OCI-LY1 (cell line): ENCODE results near the gene POLR2L.

Source experiments
- H2AFZ ChIP-seq: fragments of 200-600 bp; sonication (generic), shearing (Covaris generic); 2 replicates; pipeline ENCODE4 v1.6.0; 2014; ENCODE audit warnings: antibody characterized with exemption, mild to moderate bottlenecking, low read length
- H3F3A ChIP-seq: fragments of 200-600 bp; sonication (generic), shearing (Covaris generic); 2 replicates; pipeline ENCODE4 v1.6.0; 2014; ENCODE audit warnings: mild to moderate bottlenecking, antibody characterized with exemption, low read length, moderate library complexity; ENCODE audit not compliant: insufficient read depth
- H3K27ac ChIP-seq: fragments of 200-600 bp; sonication (generic); 2 replicates; pipeline ENCODE4 v1.5.1; 2014; ENCODE audit warnings: low read length, mixed run types, mild to moderate bottlenecking, low read depth; ENCODE audit not compliant: poor library complexity, severe bottlenecking
- H3K27me3 ChIP-seq: fragments of 200-600 bp; sonication (generic); 2 replicates; pipeline ENCODE4 v1.6.0; 2014; ENCODE audit warnings: antibody characterized with exemption, mild to moderate bottlenecking, low read length, moderate library complexity; ENCODE audit not compliant: insufficient read depth
- H3K36me3 ChIP-seq: fragments of 200-600 bp; sonication (generic); 2 replicates; pipeline ENCODE4 v1.6.1; 2014; ENCODE audit warnings: mild to moderate bottlenecking, antibody characterized with exemption, low read length, moderate library complexity, mixed read lengths; ENCODE audit not compliant: insufficient read depth
- H3K4me1 ChIP-seq: fragments of 200-600 bp; sonication (generic); 2 replicates; pipeline ENCODE4 v1.5.1; 2014; ENCODE audit warnings: mild to moderate bottlenecking, low read length, moderate library complexity; ENCODE audit not compliant: insufficient read depth, severe bottlenecking
- H3K4me2 ChIP-seq: fragments of 200-600 bp; sonication (generic), shearing (Covaris generic); 2 replicates; pipeline ENCODE4 v1.6.1; 2014; ENCODE audit warnings: low read length
- H3K4me3 ChIP-seq: fragments of 200-600 bp; sonication (generic); 2 replicates; pipeline ENCODE4 v1.5.1; 2014; ENCODE audit warnings: low read length, low read depth, mild to moderate bottlenecking, mixed read lengths; ENCODE audit not compliant: poor library complexity, severe bottlenecking
- H3K79me2 ChIP-seq: fragments of 200-600 bp; shearing (Covaris generic); 2 replicates; pipeline ENCODE4 v1.6.1; 2016; ENCODE audit warnings: mixed run types, low read length, mixed read lengths; ENCODE audit not compliant: insufficient read depth
- H3K9ac ChIP-seq: fragments of 200-600 bp; sonication (generic), shearing (Covaris generic); 2 replicates; pipeline ENCODE4 v1.6.1; 2014; ENCODE audit warnings: mild to moderate bottlenecking, low read length, mixed read lengths
- H3K9me2 ChIP-seq: fragments of 200-600 bp; sonication (generic), shearing (Covaris generic); 2 replicates; pipeline ENCODE4 v1.6.1; 2014; ENCODE audit warnings: low read depth, mild to moderate bottlenecking, low read length, mixed read lengths
- H3K9me3 ChIP-seq: fragments of 200-600 bp; shearing (Covaris generic); 2 replicates; pipeline ENCODE4 v1.6.1; 2014; ENCODE audit warnings: low read length, mixed read lengths
- H4K20me1 ChIP-seq: fragments of 200-600 bp; sonication (generic), shearing (Covaris generic); 2 replicates; pipeline ENCODE4 v1.6.0; 2016; ENCODE audit warnings: mild to moderate bottlenecking, low read length; ENCODE audit not compliant: insufficient read depth
- EZH2 ChIP-seq: fragments of 200-600 bp; sonication (generic), shearing (Covaris generic); IDR thresholded peaks from 2 replicates; pipeline ENCODE4 v1.8.0; 2017; ENCODE audit warnings: borderline replicate concordance, mixed run types, mild to moderate bottlenecking, antibody characterized with exemption, low read length, moderate library complexity, mixed read lengths
- TF ChIP-seq, protein P1 (sequence below): fragments of 200-600 bp; sonication (generic), shearing (Covaris generic); IDR thresholded peaks from 2 replicates; pipeline ENCODE4 v1.5.1; 2017; ENCODE audit warnings: mild to moderate bottlenecking, antibody characterized with exemption, low read length, moderate library complexity, mixed read lengths

The POLR2L gene

DNA sequence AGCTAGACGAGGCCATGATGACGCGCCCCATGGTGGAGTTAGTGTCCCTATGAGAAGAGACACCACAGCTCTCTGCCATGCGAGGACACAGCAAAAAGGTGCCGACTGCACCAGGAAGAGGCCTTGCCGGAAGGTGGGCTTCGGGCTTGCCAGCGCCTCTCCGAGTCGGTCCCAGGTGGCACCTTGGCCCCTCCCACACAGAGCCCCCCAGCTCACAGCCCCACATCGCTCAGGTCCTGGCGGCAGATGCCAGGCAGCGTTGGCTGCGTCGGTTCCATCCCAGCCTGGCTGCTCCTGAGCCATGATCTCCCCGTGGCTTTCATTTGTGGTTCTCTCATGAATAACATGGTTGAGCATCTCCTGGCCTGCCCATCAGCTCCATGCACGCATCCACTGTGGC lies 44.2 kb upstream of the POLR2L start:
- Histone ChIP-seq H3K79me2 (no peaks in the 10 kb centered on the region), H3K4me1 (peaks cover 7% of the 10 kb centered on the region), H3K36me3 (0 out of 2 replicates have a peak, but pooled peaks cover 6% of the 10 kb centered on the region), H2AFZ (no peak overlapping the region), H3K4me3 (no peak overlapping the region), H3K9me2 (no peaks in the 10 kb centered on the region), H3K27ac (no peak overlapping the region), H3K27me3 (no peaks in the 10 kb centered on the region), H3K9ac (no peak overlapping the region), H4K20me1 (no peaks in the 10 kb centered on the region), H3K4me2 (no peak overlapping the region), H3F3A (no peaks in the 10 kb centered on the region), H3K9me3 (no peaks in the 10 kb centered on the region)
- no peak for TF ChIP-seq EZH2
- TF ChIP-seq, protein P1, sequence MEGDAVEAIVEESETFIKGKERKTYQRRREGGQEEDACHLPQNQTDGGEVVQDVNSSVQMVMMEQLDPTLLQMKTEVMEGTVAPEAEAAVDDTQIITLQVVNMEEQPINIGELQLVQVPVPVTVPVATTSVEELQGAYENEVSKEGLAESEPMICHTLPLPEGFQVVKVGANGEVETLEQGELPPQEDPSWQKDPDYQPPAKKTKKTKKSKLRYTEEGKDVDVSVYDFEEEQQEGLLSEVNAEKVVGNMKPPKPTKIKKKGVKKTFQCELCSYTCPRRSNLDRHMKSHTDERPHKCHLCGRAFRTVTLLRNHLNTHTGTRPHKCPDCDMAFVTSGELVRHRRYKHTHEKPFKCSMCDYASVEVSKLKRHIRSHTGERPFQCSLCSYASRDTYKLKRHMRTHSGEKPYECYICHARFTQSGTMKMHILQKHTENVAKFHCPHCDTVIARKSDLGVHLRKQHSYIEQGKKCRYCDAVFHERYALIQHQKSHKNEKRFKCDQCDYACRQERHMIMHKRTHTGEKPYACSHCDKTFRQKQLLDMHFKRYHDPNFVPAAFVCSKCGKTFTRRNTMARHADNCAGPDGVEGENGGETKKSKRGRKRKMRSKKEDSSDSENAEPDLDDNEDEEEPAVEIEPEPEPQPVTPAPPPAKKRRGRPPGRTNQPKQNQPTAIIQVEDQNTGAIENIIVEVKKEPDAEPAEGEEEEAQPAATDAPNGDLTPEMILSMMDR, result no peak

DNA sequence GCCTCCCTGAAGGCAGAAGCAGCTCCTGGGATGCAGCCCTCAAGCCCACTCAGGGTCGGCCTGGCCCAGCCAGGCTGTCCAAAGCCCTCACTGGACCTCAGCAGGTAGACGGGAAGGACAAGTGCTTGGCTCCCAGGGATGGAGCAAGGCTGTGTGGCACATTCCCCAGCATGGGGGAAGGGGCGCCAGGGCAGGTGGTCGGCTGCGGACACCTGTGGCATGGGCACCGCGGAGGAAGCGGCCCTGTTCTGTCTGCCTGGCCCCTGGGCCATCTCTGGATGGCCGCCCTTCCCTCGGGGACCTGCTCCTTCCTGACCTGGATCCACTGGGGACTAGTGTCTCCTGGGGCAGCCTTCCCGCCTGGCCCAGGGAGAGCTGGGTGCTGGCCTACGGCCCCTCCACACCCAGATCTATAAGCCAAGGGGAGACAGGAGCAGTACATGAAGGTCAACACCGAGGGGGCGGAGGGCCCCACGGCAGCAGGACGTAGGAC lies 42.3 kb upstream of the POLR2L start:
- Histone ChIP-seq H3F3A (no peaks in the 10 kb centered on the region), H3K9me3 (no peaks in the 10 kb centered on the region), H3K4me3 (no peak overlapping the region), H4K20me1 (no peaks in the 10 kb centered on the region), H3K9me2 (no peaks in the 10 kb centered on the region), H3K27ac (no peak overlapping the region), H2AFZ (no peak overlapping the region), H3K9ac (no peak overlapping the region), H3K79me2 (no peaks in the 10 kb centered on the region), H3K4me2 (no peak overlapping the region), H3K36me3 (peaks cover 13% of the 10 kb centered on the region; the same call in 1 of the 2 replicates), H3K4me1 (no peaks in the 10 kb centered on the region), H3K27me3 (no peaks in the 10 kb centered on the region)
- TF ChIP-seq EZH2, result no peak
- TF ChIP-seq, protein P1, result no peak

DNA sequence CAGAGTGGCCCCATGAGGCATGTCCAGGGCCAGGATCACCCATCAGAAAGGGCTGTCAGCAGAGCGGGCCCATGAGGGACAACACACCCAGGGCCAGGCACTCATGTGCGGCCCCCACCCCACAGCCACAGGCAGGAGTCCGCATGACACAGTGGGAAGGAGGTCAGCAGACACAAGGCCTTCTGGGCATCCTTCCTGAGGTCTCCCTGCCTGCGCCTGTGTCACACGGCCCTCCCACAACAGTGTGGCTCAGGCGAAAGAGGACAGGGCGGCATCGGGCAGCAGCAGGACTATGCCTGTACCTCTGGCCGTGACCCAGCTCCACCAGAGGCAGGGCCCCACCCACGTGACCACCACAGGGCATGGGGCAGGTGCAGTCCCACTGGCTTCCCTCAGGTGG lies 41.2 kb upstream of the POLR2L start:
- Histone ChIP-seq H3F3A (no peaks in the 10 kb centered on the region), H3K4me2 (no peak overlapping the region), H3K9me2 (no peaks in the 10 kb centered on the region), H2AFZ (no peak overlapping the region), H4K20me1 (no peaks in the 10 kb centered on the region), H3K79me2 (no peaks in the 10 kb centered on the region), H3K27ac (no peak overlapping the region), H3K27me3 (no peaks in the 10 kb centered on the region), H3K36me3 (peaks cover 13% of the 10 kb centered on the region; the same call in 1 of the 2 replicates), H3K4me3 (no peak overlapping the region), H3K9ac (no peak overlapping the region), H3K9me3 (no peaks in the 10 kb centered on the region), H3K4me1 (no peaks in the 10 kb centered on the region)
- TF ChIP-seq, protein P1, result no peak
- no peak for TF ChIP-seq EZH2
